Hematopoietic multipotent progenitor cell treated with erythropoietin and hydrocortisone succinate and interleukin-3 and kit ligand, for 8 days (in vitro differentiated cells): Measurements from ENCODE around the gene NUB1.

ENCODE experiments used
- DNase-seq: peaks from one replicate; pipeline ENCODE4 v3.0.0-alpha.2; 2015

NUB1 gene

DNA sequence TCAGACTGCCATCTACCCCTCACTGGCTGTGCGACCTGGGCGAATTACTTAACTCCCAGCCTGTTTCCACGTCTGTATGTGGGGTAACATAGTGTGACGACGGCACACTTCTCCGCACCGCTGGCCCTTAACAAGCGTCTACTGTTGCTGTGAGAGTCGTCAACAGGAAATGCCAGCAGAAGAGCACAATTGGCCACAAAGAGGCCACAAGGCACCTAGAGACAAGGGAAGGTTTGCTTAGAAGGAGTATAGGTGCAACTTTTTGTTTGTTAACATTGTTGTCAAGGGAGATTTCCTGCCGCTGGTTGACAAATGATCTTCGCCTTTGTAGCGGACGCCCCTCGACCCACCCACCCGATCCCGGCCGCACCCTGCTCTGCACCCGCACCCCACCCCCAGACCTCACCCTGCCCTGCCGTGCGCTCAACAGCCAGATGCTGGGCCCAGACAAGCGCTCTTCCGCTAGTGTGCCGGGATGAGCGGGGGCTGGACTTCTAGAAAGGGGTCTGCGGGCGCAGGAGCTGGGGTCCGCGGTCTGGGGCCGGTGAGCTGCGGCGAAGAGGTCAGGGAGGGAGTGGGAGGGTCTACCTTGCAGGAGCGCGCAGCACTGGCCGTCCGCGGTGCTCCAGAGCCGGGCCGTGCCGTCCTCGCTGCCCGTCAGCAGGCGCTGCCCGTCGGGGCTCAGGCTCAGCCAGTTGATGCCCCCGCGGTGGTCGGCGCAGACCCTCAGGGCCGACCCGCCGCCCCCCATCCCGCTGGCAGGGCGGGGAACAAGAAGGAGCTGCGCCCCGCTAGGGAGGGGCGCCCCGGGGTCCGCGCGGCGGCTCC is 67.4 kb downstream of the NUB1 start:
- no peak for DNase-seq

DNA sequence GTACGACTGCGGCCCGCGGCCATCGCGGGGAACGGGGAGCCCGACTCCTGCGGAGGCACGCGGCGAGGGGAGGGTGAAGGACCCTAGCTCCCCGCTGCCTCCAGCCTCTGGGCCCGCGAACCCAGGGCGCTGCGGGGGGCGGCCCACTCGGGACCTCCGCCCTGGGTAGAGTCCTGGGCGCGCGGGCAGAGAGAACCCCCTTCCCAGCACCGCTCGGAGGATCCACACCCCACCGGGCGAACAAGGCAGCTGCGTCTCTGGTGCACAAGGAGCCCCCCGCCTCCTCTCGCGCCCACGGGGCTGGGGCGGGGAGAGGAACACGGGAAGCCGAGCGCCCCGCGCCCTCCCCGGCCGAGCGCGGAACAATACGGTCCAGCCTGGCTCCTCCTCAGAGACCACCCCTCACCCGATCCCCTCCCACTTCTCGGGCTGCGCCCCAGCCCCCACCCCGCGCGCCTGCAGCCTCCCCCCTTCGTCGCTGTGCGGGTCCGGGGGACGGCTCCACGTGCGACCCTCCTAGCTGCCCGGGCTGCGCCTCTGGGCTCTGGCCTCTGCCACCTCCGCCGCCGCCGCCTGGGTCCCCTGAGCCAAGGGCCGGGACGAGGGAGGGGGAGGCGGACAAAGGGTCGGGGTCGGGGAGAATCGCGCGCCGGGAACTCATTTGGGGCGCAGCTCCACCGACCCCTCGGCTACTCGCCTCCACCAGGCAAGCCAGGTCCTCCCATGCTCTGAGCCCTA is 68.2 kb downstream of the NUB1 start, which contains the start of gene WDR86:
Gene WDR86 (minus strand): TSS at position 372 of the 738 bp plus-strand sequence. CDS start 449 bp downstream, outside the sequence.
- DNase-seq: no peak

DNA sequence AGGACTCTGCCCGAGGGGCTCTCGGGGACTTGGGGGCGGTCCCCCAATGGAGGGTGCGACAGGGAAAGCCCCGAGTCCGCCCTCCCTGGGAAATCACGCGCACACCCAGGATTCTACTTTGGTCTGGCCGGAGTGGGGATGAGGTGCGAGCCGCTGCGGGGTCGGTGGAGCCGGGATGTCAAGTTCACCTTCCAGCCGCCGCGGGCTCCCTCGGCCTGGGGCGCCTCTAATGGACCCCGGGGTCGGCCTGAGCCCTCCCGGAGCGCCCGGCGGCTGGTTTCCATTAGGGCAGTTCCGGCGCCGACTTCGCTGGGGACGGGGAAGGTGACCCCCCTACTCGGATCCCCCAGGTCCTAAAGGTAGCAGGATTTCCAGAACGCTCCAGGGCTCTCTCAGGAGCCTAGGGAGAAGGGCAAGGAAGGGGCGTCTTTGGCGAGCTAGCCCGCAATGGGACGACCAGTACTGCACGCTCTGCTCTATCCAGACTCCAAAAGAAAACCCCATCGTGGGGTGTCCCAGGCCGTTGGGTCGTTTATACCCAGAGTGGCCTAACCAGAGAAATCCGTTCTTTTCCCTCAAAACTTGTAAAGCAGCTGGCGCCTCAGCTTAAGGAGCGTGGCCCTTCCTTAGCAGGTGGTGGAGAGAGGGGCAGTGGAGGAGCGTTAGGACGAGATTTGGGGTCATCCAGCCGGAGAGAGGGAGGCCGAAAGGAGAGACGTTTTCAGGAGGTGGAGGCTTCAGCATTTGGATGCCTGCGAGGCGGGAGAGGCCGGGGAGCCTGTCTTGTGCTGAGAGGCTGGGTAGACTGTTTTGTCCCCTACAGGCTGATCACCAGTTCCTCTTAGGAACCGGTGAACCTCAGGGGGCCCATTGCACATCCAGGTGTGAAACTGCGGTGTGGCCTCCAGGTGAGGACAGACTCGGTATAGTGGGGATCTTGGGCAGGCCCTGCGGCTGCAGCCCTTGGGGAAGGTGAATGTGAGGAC is 69.1 kb downstream of the NUB1 start:
- no peak for DNase-seq

DNA sequence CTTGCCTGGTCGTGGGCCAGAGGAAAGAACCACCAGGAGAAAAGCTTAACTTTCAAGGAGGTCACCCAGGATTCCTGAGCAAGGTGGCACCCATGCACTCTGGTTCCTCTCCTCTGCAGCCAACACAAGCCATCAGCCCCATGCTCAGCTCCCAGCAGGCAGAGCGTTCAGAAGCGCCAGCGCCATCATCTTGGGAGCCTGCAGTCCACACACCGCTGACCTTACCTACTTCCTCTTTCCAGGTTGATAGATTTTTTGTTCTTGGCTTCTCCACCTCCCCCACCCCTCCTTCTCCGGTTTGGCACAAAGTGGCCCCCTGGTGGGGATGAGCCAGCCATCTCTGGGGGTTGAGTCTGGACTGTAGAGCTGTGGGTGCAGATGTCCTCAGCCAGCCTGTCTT is 69.9 kb downstream of the NUB1 start:
- DNase-seq: no peak

DNA sequence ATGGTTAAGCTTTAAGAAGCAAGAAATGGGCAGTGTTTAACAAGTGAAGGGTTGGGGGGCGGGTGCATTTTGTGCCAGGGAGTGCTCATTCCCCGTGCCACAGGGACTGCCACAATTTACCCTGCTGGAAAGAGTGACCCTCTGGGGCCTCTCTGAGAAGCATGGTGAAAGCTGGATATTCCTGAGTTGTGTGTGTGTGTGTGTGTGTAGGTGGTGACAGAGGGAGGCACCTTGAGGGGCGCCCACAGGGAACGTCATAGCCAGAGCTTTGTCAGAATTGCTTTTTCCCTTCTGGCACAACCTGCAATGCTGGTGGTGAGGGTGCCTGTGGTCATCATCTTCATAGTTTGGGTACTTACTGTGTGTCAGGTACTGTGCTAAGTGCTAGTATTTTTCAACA is 70.7 kb downstream of the NUB1 start:
- DNase-seq: no peak

DNA sequence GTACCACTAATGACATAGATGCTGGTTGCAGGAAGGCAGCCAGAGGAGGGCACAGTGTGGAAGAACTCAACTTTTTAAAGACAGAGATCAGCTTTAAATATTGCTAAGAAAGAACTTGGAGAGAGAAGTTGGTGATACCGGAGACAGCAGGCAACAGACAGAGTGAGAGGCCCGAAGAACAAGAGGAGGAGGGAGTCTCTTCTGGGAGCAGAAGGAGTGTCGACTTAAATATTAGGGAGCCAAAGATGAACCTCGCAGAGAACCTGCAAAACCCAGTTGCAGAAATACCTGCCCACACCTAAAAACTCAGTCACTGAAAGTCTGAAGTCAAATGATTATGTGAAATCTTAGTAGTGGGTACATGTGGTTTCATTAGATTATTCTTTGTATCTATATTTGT is 71.6 kb downstream of the NUB1 start:
- no peak for DNase-seq

DNA sequence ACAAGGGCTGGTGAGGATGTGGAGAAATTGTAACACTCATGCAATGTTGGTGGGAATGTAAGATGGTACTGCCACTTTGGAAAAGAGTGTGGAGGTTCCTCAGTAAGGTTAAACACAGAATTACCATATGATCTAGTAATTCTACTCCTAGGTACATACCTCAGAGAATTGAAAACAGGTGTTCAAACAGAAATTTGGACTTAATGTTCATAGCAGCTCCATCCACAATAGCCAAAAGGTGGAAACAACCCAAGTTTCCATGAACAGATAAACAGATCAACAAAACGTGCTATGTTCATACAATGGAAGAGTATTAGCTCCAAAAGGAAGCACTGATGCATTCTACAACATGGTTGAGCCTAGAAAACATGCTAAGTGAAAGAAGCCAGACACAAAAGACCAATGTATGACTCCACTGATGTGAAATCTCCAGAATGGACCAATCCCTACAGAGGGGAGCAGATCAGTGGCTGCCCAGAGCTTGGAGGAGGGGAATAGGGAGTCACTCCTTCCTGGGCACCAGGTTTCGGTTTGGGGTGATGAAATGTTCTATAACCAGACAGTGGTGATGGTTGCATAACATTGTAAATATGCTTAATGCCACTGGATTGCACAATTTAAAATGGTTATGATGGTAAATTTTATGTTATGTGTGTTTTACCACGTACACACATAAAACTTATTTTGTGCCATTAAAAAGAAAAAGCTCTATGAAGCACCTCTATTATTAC is 73.9 kb downstream of the NUB1 start:
- no peak for DNase-seq

DNA sequence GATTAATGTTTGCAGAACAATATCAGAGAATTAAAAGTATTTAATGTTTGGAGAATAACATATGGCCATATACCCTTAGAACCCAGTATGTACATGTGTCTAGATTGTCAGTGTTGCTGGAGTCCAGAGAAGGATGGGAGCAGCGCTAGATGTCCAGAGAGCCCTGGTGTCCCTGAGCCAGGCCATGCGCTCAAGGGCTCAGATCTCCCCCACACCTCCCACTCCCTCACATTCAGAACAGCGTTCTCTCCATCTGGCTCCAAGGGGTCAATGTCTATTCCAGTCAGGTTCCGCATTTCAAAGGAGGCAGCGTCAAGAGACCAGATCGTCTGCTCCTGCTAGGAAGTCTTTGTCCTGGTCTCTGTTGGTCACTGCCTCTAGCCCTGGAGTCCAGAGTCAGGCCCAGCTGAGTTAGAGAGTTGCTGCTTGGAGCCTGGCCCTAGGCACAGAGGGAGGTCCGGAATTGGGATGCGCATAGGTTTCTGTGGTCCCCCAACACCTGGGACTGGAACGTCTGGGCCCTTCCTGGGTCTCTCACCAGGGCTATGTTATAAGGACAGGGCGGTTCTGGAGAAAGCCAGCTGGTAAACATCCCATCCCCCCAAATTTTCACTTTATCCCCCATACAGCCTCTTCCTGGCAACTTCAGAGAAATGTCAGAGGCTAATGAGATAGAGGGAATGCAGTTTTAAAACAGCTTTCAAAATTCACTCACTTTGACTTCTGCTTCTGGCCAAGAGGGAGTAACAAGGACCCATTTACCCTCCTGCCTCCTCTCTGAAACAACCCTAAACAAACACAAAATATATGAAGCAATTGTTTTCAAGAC is 74.7 kb downstream of the NUB1 start:
- DNase-seq: no peak

DNA sequence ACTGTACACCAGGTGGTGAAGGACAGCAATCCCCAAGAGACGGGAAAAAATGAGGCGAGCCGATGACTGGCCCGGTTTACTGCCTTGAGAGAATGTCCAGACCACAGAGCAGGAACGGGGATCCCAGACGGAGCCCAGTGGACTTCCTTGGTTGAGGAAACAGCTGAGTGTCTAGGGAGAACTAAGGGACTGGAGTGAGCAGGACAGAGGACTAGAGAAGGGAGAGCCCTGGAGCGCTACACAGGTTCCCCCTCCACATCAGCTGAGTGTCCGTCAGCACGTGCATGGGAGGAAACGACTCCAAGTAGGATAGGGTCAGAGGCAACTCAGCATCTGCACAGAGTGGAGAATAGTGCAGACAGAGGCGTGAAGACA is 75.3 kb downstream of the NUB1 start:
- DNase-seq: no peak

DNA sequence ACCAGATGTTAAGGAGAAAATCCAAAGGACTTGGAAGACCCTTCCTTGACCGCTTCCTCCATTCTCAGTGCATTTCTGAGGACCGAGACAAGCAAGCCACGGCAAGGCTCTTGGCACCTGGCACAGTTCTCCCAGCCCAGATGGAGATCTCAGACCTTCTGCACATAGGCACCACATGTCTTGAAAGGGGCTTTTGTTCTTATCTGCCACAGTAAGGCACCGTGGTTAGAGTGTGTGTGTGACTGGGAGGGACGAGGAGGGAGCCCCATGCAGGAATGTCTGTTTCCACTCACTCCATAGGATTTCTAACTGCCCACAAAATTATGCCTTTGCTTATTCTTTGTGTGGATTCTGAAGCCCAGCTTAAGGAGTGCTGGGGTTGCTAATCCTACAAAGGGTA is 78.5 kb downstream of the NUB1 start:
- DNase-seq: no peak

DNA sequence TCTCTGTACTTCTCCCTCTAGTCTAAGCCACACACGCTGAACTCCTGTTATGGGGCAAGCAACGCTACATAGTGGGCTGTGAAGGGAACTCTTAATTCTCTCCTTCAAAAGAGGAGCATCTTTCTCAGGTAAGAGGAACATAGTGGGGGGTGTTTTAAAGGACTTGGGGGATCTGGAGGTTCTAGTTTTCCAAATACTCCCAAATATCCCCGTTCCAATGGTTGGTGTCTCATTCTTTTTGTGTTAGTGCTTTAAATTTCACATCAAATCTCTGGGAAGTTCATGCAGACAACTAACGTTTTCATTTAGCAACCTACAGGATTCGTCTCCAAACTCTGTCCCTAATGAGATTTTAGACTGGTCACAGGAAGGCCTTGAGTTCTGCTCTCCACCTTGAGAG is 80.6 kb downstream of the NUB1 start:
- DNase-seq: no peak

DNA sequence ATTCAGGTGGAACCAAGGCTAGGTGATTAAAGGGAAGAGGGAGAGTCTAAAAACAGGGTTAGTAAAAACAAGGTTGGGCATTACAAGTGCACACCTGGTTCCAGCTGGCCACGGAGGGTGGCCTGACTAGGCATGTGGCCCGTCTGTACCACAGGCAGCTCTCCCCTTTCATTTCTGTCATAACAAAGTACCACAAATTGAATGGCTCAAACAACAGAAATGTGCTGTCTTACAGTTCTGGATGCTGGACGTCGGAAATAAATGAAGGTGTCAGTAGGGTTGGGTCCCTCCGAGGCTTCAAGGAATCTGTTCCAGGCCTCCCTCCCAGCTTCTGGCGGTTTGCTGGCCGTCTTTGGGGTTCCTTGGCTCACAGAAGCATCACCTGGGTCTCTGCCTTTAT is 81.6 kb downstream of the NUB1 start:
- no peak for DNase-seq

DNA sequence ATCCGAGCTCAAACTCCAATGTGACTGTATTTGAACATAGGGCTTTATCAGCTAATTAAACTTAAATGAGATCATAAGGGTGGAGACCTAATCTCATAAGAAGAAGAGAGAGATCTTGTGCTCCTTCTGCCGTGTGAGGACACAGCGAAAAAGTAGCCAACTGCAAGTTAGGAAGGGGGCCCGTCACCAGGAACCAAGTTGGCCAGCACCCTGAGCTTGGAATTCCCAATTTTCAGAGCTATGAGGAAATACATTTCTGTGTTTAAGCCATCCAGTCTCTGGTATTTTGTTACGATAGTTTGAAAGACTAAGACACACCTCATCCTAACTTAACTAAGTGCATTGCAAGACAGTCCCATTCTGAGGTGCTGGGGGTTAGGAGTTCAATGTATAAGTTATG is 82.3 kb downstream of the NUB1 start:
- no peak for DNase-seq

DNA sequence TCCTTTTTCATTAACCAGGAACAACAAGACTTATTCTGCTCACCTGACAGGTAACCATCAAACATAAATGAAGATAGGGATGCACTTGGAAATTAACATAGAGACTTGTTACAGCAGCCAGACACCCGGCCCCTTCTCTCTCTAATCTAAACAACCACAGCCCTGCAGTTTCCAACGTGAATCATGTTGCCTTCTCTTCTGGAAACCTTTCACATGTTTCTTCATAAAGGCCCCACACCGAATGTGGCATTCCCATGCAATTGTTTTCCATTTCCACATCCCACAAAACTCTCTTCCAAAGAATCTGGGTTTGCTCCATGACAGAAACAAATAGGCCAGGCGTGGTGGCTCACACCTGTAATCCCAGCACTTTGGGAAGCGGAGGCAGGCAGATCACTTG is 83.2 kb downstream of the NUB1 start:
- no peak for DNase-seq

DNA sequence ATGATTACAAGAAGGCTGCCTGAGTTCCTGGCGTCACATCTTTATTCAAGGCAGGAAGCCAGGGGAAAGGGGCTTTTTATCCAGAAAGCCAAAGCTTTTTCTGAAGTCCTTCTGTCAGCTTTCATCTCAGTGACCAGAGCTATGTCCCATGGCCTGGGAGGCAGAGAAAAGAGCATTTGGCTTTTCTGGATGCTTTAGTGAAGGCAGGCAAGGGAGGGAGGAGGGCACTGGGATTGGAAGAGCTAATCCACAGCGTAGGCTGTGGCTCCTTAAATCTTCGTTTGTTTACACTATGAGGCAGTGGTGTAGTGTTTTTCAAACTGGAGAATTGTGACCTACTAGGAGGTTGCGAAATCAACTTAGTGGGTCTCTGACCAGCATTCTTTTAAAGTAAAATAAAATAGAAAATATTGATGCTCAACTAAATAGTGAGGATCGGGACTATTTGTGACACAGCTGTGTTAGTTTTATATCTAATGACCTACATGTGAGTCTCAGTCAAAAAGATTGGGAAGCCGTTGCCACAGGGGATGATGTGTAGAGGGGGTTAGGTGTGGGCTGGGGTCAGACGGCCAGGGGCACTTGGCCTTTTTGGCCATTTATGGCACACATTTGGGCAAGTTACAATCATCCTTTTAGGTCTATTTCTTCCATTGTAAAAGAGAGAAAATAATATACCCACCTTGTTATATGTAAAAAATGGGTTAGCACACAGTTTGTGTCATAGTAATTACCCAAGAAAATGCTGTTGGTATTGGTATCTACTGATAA is 84.2 kb downstream of the NUB1 start:
- DNase-seq: no peak

DNA sequence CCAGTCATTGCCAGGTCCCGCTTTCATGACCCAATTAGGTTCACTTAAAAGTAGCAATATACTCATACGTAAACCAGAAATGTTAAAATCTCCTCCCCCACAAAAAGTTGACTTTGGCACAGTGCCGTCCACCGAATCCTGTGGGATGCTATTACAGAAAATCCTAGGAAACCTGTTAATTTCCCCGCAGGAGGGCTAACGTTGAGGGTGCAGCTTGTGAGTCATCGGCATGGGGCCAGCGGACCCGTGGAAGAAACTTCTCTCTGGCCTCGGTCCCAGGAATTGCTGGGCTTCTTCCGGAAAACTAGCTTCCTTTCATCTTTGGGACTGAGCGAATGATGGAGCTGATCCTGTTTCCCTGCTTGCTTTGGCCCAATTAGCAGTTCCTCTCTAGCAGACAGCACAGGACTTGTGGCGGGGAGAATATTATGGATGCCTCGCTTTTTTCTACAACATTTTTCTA is 84.9 kb downstream of the NUB1 start:
- no peak for DNase-seq

DNA sequence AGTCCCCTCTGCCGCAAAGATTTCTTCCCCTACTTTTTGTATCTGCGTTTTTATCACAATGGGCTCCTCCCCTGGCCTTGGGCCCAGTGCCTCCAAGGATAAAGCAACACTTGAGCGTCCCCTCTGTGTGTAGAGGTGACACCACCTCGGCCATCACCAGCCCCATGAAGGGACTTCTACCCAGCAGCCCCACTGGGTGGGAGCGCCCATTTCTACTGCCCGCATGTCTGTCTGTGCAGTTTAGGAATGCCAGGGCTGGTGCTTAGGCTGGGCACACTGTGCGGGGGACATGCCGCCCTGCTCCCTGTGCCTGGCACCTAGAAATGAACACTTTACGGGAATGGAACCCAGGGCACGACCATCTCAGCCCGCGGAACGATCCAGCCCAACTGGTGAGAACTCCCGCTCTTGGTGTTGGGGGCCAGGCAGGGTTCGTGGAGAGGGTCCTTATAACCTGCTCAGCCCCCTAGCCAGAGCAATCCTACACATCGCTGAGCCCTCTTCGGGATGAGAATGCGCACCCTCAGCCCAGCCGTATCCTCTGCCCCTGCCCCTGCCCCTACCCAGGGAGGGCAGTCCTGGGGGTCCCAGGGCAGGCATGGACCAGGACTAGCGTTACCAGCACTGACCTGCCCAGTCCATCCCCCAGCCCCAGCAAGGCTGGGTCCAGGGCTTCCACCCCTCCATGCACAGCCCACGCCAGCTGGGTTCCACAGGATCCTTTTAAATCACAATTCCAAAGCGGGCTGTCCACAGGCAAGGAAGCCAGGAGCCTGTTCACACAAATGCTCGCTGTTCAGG is 85.5 kb downstream of the NUB1 start:
- DNase-seq: no peak

DNA sequence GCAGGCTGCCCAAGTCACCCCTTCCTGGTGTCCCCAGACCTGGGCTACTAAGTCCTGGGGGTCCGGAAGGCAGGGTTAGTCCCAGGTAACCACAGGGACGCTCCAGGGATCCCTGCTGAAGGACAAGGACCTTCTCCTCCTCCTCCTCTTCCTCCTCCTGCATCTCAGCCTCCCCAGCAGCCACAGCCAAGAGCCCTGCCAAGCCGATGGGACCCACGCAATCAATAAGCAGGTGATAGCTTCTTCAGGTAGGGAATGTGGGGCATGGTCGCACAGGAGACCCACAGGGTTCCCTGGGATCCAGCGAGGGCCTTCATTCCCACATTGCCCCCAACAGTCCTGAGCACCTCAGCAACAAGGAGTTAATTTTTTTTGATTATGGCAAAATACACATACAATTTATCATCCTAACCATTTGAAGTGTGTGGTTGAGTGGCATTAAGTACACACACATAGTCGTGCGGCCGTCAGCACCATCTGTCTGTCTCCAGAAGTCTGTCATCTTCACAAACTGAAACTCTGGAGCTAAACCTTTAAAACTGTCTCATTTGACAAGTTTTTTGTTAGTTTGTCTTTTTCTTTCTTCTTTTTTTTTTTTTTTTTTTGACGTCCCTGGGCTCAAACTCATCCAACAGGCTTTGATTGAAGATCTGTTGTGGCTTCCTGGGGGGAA is 86.2 kb downstream of the NUB1 start:
- DNase-seq: no peak
